ENCODE results near the gene FMN1.

GRCh38 chr15:32910839-32911238 is 283.7 kb downstream of the FMN1 start:
- TF ChIP-seq CTCF (IDR thresholded peaks at IDR 0.05), result no peak
- no peak for TF ChIP-seq POLR2AphosphoS5 (IDR thresholded peaks at IDR 0.05; ENCODE audit: low read depth, low read length)
- TF ChIP-seq REST (IDR thresholded peaks at IDR 0.05; ENCODE audit: insufficient read depth in 1 of 2, low read depth in 2 of 2, low read length in 1 of 2), result no peak
- TF ChIP-seq TCF7L2 (IDR thresholded peaks at IDR 0.05; ENCODE audit: low read depth, low read length), result no peak
- no peak for TF ChIP-seq SIN3A (IDR thresholded peaks at IDR 0.05; ENCODE audit: borderline replicate concordance, insufficient read depth, low read depth, low read length)
